Left ventricle myocardium inferior (tissue), 1 donor: ENCODE data around the gene USH2A. TPM values are rescaled to one million over a fixed set of nuclear protein-coding genes. Genes with fewer than 3 reads are reported as not detected.

Experiments
- DNase-seq: peaks from one replicate; pipeline ENCODE4 v3.0.0-alpha.2; 2020
- H3K27ac ChIP-seq: fragments of 200-600 bp; replicated peaks from 2 replicates; pipeline ENCODE4 v1.8.0; 2021
- H3K27me3 ChIP-seq: fragments of 200-600 bp; 2 replicates; pipeline ENCODE4 v1.8.0; 2021; ENCODE audit warnings: low read depth
- H3K36me3 ChIP-seq: fragments of 200-600 bp; 2 replicates; pipeline ENCODE4 v1.8.0; 2021
- H3K4me1 ChIP-seq: fragments of 200-600 bp; 2 replicates; pipeline ENCODE4 v1.8.0; 2021
- H3K4me3 ChIP-seq: fragments of 200-600 bp; 2 replicates; pipeline ENCODE4 v1.8.0; 2021; ENCODE audit warnings: mild to moderate bottlenecking, moderate library complexity
- H3K9me3 ChIP-seq: fragments of 200-600 bp; replicated peaks from 2 replicates; pipeline ENCODE4 v1.8.0; 2021
- intact Hi-C: fragments of 100-400 bp; cut with micrococcal nuclease; formaldehyde crosslinking; loops from one replicate; pipeline ENCODE4 v1.11.0; 2022
- total RNA-seq: library from RNA; stranded (reverse); fragmentation: NEBNext Ultra II Directional; extraction: Animal tissue kit (Norgen Biotek cat#: 25700); gene quantifications from one replicate; pipeline ENCODE4 v1.2.1, GENCODE V29; 2021
- TF ChIP-seq, protein P1 (sequence below): fragments of 200-600 bp; IDR thresholded peaks from 2 replicates; pipeline ENCODE4 v1.8.0; 2021; ENCODE audit warnings: antibody characterized with exemption, mild to moderate bottlenecking, borderline replicate concordance
- donor health status: DM: no; HTN: yes; CAD: no; lungs with severe emphysema.

USH2A gene
- total RNA-seq, 1 donor from 2014 or later = 3.6 TPM

DNA sequence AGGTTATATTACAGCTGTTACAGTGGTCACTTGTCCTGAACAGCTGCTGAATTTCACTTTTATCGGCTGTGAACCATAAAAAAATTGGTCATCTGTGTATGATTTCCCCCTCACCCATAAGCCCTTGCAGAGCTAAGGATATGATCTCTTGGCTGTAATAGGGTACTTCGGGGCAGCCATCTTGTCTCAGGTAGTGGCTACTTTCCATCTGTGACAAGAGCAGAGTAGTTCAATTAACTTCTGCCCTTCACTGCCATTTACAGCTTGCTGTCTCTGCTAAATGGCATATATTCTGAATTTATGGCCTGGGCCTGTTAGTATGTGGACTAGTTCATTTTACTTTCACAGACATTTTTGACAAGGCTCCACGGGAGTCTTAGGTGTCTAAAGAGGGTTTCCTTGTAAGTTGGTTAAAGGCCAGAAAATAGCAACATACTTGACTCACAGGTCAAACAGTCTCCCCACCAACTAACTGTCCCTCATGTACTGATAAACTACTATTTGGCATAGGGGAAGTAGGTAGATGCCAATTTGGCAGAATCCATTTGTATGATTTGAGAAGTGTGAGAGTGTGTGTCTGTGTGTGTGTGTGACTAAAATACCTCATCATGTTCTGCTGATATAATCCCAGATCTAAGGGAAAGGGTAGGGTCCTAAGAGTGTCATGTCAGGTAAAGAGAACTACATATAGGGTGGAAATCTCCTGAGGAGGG, 704.5 kb downstream of the USH2A start:
- no peak for DNase-seq
- intact Hi-C loops = no loop called here

DNA sequence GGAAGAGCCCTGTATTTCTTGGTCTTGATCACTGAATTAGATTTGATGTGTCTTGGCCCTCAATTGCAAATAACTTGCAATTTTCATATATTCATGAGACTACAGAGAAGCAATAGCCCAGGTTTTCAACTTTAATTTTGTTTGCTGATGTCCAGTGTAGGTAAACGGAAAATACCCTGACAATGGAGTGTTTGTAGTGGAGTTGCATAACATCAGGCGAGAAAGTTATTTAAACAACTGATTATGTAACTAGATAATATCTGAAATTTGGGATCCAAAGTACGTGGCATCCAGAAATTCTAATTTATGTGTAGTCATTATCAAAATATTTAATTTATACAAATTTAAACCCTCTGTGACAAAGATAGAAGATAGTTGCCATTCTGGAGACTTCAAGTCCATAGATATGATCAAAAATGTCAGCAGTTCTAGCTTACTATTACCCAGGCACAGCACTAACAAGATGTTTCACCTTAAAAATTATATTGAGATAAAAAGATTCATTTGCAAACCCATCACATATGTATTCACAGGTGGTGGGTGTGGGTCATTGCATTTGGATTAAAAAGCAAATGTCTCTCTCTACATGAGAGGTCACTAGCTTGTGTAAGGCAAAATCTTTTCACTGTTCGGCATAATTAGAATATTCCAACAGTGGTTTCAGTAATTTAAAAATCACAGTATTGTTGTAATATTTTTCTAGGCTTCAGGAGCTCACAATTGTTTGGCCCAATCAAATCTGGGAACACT, 705.4 kb downstream of the USH2A start:
- TF ChIP-seq, protein P1, sequence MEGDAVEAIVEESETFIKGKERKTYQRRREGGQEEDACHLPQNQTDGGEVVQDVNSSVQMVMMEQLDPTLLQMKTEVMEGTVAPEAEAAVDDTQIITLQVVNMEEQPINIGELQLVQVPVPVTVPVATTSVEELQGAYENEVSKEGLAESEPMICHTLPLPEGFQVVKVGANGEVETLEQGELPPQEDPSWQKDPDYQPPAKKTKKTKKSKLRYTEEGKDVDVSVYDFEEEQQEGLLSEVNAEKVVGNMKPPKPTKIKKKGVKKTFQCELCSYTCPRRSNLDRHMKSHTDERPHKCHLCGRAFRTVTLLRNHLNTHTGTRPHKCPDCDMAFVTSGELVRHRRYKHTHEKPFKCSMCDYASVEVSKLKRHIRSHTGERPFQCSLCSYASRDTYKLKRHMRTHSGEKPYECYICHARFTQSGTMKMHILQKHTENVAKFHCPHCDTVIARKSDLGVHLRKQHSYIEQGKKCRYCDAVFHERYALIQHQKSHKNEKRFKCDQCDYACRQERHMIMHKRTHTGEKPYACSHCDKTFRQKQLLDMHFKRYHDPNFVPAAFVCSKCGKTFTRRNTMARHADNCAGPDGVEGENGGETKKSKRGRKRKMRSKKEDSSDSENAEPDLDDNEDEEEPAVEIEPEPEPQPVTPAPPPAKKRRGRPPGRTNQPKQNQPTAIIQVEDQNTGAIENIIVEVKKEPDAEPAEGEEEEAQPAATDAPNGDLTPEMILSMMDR = no peak
- Histone ChIP-seq H3K9me3 (no peaks in the 10 kb centered on the region), H3K36me3 (no peaks in the 10 kb centered on the region), H3K27me3 (no peaks in the 10 kb centered on the region), H3K27ac (no peak overlapping the region), H3K4me1 (no peaks in the 10 kb centered on the region), H3K4me3 (no peak overlapping the region)
- no peak for DNase-seq
- intact Hi-C loops = no loop called here

More for the DNA sequence above, 704.5 kb downstream of the USH2A start:
- Histone ChIP-seq H3K4me1 (no peaks in the 10 kb centered on the region), H3K27ac (no peak overlapping the region), H3K27me3 (no peaks in the 10 kb centered on the region), H3K4me3 (no peak overlapping the region), H3K36me3 (no peaks in the 10 kb centered on the region), H3K9me3 (no peaks in the 10 kb centered on the region)
- TF ChIP-seq, protein P1 = no peak

DNA sequence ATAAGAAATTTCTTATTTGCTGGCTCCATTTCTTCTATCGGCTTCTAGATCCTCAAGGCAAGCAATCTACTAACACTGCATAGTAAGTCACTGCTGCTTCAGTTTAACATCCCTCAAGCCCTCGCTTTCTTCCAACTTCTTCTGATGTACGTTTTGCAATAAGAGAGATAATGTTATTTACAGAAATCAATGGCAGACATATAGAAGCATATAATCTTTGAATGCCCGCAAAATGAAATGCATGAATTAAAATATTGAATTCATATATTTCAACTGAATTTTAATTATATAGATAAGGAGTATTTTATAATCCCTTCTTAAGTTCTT, 712.4 kb downstream of the USH2A start:
- Histone ChIP-seq H3K27ac (no peak overlapping the region), H3K4me3 (no peak overlapping the region), H3K36me3 (no peaks in the 10 kb centered on the region), H3K27me3 (peaks cover 8% of the 10 kb centered on the region), H3K4me1 (no peaks in the 10 kb centered on the region), H3K9me3 (no peaks in the 10 kb centered on the region)
- intact Hi-C loops = no loop called here
- TF ChIP-seq, protein P1 = no peak
- DNase-seq = no peak

DNA sequence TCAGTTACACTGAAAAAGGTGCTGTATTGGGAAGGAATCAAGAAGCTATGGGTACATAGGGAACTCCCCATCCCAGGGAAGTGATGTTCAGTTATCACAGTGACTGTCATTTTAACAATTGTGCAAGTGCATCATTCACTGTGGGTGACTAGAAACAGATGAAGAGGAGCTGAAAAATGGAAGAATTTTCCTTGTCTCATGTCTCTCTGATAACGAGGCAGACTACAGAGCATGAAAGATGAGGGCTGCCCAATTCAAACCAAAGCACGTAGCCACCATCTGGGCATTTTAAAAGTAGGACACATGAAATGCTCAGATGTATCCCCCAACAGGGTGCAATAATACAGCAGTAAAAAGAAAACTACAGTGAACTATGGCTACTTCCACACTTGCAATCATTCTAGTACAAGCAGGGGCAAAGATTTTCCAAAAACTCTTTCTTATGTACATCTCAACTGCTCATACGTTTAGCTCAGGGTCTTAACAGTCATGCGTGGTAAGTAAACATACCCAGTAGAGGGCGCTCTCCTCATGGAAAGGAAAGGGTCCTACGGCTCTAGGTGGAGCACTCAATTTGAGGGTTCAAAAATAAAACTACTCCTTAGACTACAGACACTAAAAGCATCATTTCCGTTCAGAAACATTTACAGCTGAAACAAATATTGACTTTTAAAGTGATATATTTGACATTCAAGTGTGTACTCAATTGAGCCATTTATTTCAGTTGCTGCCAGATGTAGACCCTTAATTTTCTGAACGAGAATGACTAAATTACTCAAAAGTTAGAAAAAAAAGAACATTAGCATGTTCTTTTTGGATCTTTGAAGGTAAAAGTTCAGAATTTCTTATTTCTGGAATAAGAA, 713.0 kb downstream of the USH2A start:
- intact Hi-C loops = no loop called here
- Histone ChIP-seq H3K27ac (no peak overlapping the region), H3K4me3 (no peak overlapping the region), H3K36me3 (no peaks in the 10 kb centered on the region), H3K4me1 (no peaks in the 10 kb centered on the region), H3K9me3 (no peaks in the 10 kb centered on the region), H3K27me3 (peaks cover 8% of the 10 kb centered on the region)
- TF ChIP-seq, protein P1 = peak; percentile 54
- DNase-seq = no peak

DNA sequence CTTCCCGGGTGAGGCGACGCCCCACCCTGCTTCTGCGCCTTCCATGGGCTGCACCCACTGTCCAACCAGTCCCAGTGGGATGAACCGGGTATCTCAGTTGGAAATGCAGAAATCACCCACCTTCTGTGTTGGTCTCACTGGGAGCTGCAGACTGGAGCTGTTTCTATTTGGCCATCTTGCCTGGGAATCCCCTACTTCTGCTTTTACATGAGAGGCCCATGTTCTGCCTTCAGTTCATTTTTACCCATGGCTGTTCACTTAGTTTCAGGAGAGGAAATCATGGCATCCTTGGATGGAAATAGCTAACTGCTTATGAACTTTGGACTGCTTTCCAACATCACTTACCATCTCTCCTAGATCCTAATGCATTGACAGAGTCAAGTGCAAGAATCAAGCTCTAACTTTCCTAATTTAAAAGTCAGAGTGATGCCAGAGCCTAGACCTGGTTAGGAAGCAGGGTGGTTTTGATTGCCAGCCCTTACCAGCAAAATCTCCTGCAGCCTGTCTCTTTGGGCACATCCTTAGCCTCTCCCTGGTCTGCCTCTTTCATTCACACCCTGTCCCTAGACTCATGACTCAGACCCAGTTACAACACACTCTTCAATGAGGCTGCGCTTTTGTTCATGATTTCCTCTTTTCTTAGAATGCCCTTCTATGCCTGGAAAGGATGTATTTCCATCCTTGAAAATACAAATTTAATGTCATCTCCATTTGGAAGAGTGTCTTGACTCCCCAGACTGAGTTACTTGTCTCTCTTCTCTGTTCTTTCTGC, 719.0 kb downstream of the USH2A start:
- intact Hi-C loops = no loop called here
- DNase-seq = no peak

More for the DNA sequence above, 719.0 kb downstream of the USH2A start:
- H3K4me3 ChIP-seq = no peak overlapping the region
- no peak overlapping the region for H3K27ac ChIP-seq
- H3K9me3 ChIP-seq = peaks cover 15% of the 10 kb centered on the region
- no peaks in the 10 kb centered on the region for H3K36me3 ChIP-seq
- TF ChIP-seq, protein P1 = no peak
- peaks cover 8% of the 10 kb centered on the region for H3K27me3 ChIP-seq
- H3K4me1 ChIP-seq = no peaks in the 10 kb centered on the region
